Panc1 (cell line): ENCODE results near the gene CLPSL2. TPM values are rescaled to one million over a fixed set of nuclear protein-coding genes. Genes with fewer than 3 reads are reported as not detected.

ENCODE experiments used
- ATAC-seq: fragments of 200-7000 bp; cut with Tn5 transposase; 2 replicates; pipeline ENCODE4 v1.9.1; 2020; ENCODE audit warnings: mild to moderate bottlenecking, moderate library complexity
- BruUV-seq: library from RNA; stranded (reverse); fragments of 400-500 nt; replicated peaks from 2 replicates; lab custom pipeline; 2021; lab: Mats Ljungman, UMichigan
- CTCF ChIA-PET: fragments of 300-600 bp; sonication (Branson Sonifier 250); formaldehyde crosslinking; loops from one replicate; lab custom pipeline; 2022; ENCODE audit warnings: antibody characterized with exemption; lab: Charles Lee
- POLR2A ChIA-PET: fragments of 300-600 bp; sonication (Branson Sonifier 250); formaldehyde crosslinking; loops from one replicate; lab custom pipeline; 2022; ENCODE audit warnings: antibody characterized with exemption; lab: Charles Lee
- DNase-seq: peaks from one replicate; pipeline ENCODE4 v3.0.0-alpha.2; 2010; ENCODE audit warnings: low read depth, low spot score
- H3K27ac ChIP-seq: 2 replicates; pipeline ENCODE4 v1.5.1; 2011; ENCODE audit warnings: mild to moderate bottlenecking, low read length, inconsistent platforms
- H3K27me3 ChIP-seq: fragments of 200-500 bp; sonication (Bioruptor generic); 2 replicates; pipeline ENCODE4 v1.6.0; 2014; ENCODE audit warnings: low read length, inconsistent platforms; ENCODE audit not compliant: control insufficient read depth, insufficient read depth
- H3K36me3 ChIP-seq: fragments of 200-500 bp; sonication (Bioruptor generic); 2 replicates; pipeline ENCODE4 v1.5.1; 2014; ENCODE audit warnings: inconsistent platforms, mild to moderate bottlenecking, low read length, moderate library complexity; ENCODE audit not compliant: control insufficient read depth, insufficient read depth
- H3K4me1 ChIP-seq: 2 replicates; pipeline ENCODE4 v1.5.1; 2011; ENCODE audit warnings: inconsistent platforms, mild to moderate bottlenecking, low read length, moderate library complexity; ENCODE audit not compliant: control insufficient read depth, insufficient read depth
- H3K4me3 ChIP-seq, 2 experiments: 2 replicates each; pipeline ENCODE4 v1.5.1; 2011 to 2012; ENCODE audit warnings: low read depth in 2 of 2, low read length in 2 of 2, mild to moderate bottlenecking in 2 of 2, inconsistent platforms in 1 of 2, moderate library complexity in 1 of 2
- H3K9me3 ChIP-seq: fragments of 200-500 bp; sonication (Bioruptor generic); 2 replicates; pipeline ENCODE4 v1.5.1; 2014; ENCODE audit warnings: low read depth, mild to moderate bottlenecking, inconsistent platforms, low read length, moderate library complexity; ENCODE audit not compliant: control insufficient read depth, insufficient read depth
- POLR2AphosphoS5 ChIP-seq: IDR thresholded peaks from 2 replicates; pipeline ENCODE4 v1.6.1; 2012; ENCODE audit warnings: mild to moderate bottlenecking, low read depth, low read length, moderate library complexity
- SIN3A ChIP-seq: IDR thresholded peaks from 2 replicates; pipeline ENCODE4 v1.6.1; 2012; ENCODE audit warnings: low read depth, mild to moderate bottlenecking, low read length, moderate library complexity, borderline replicate concordance; ENCODE audit not compliant: insufficient read depth
- TCF7L2 ChIP-seq: IDR thresholded peaks from 2 replicates; pipeline ENCODE4 v1.6.1; 2011; ENCODE audit warnings: mild to moderate bottlenecking, low read depth, low read length, inconsistent platforms
- in situ Hi-C: cut with HindIII; loops from 2 replicates; pipeline ENCODE4 v1.10.0; 2016; ENCODE audit warnings: low sequenced_read_pairs, low pct_unique_long_range_greater_than_20kb
- intact Hi-C: fragments of 100-400 bp; cut with micrococcal nuclease; formaldehyde crosslinking; loops from one replicate; pipeline ENCODE4 v1.10.0; 2022; ENCODE audit not compliant: unreplicated experiment
- total RNA-seq: library from RNA; stranded (reverse); gene quantifications from one replicate; pipeline ENCODE4 v1.2.1, GENCODE V29; 2021; ENCODE audit not compliant: unreplicated experiment
- TF ChIP-seq, protein P1 (sequence below): fragments of 450-650 bp; IDR thresholded peaks from 2 replicates; pipeline ENCODE4 v1.5.1; 2017; ENCODE audit warnings: mild to moderate bottlenecking
- TF ChIP-seq, protein P2 (sequence below), 2 experiments: IDR thresholded peaks; 2 replicates each; pipeline ENCODE4 v1.6.1; 2011 to 2012; ENCODE audit warnings: low read depth in 2 of 2, control low read depth in 1 of 2, low read length in 1 of 2, mild to moderate bottlenecking in 1 of 2, moderate library complexity in 1 of 2; ENCODE audit not compliant: insufficient read depth in 1 of 2

The CLPSL2 gene
- total RNA-seq, 1 experiment from 2014 or later, result 0.57 TPM

GRCh38 chr6:35808688-35809087 lies 32.3 kb downstream of the CLPSL2 start:
- ATAC-seq, result no peak
- POLR2A ChIA-PET, result no interaction called here
- Histone ChIP-seq H3K27ac (no peak overlapping the region), H3K36me3 (no peaks in the 10 kb centered on the region), H3K4me3 (no peak overlapping the region), H3K27me3 (peaks cover 3% of the 10 kb centered on the region; the same call in 1 of the 2 replicates), H3K9me3 (no peaks in the 10 kb centered on the region), H3K4me1 (peaks cover 5% of the 10 kb centered on the region; the same call in 1 of the 2 replicates)
- no TSS peak for BruUV-seq
- intact Hi-C loops, result no loop called here
- TF ChIP-seq, protein P1, sequence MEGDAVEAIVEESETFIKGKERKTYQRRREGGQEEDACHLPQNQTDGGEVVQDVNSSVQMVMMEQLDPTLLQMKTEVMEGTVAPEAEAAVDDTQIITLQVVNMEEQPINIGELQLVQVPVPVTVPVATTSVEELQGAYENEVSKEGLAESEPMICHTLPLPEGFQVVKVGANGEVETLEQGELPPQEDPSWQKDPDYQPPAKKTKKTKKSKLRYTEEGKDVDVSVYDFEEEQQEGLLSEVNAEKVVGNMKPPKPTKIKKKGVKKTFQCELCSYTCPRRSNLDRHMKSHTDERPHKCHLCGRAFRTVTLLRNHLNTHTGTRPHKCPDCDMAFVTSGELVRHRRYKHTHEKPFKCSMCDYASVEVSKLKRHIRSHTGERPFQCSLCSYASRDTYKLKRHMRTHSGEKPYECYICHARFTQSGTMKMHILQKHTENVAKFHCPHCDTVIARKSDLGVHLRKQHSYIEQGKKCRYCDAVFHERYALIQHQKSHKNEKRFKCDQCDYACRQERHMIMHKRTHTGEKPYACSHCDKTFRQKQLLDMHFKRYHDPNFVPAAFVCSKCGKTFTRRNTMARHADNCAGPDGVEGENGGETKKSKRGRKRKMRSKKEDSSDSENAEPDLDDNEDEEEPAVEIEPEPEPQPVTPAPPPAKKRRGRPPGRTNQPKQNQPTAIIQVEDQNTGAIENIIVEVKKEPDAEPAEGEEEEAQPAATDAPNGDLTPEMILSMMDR, result no peak
- no peak for TF ChIP-seq POLR2AphosphoS5
- TF ChIP-seq, protein P2, sequence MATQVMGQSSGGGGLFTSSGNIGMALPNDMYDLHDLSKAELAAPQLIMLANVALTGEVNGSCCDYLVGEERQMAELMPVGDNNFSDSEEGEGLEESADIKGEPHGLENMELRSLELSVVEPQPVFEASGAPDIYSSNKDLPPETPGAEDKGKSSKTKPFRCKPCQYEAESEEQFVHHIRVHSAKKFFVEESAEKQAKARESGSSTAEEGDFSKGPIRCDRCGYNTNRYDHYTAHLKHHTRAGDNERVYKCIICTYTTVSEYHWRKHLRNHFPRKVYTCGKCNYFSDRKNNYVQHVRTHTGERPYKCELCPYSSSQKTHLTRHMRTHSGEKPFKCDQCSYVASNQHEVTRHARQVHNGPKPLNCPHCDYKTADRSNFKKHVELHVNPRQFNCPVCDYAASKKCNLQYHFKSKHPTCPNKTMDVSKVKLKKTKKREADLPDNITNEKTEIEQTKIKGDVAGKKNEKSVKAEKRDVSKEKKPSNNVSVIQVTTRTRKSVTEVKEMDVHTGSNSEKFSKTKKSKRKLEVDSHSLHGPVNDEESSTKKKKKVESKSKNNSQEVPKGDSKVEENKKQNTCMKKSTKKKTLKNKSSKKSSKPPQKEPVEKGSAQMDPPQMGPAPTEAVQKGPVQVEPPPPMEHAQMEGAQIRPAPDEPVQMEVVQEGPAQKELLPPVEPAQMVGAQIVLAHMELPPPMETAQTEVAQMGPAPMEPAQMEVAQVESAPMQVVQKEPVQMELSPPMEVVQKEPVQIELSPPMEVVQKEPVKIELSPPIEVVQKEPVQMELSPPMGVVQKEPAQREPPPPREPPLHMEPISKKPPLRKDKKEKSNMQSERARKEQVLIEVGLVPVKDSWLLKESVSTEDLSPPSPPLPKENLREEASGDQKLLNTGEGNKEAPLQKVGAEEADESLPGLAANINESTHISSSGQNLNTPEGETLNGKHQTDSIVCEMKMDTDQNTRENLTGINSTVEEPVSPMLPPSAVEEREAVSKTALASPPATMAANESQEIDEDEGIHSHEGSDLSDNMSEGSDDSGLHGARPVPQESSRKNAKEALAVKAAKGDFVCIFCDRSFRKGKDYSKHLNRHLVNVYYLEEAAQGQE (IDR thresholded peaks at IDR 0.05; ENCODE audit: insufficient read depth in 1 of 2, low read depth in 2 of 2, low read length in 1 of 2), result no peak
- TF ChIP-seq SIN3A, result no peak
- no peak for TF ChIP-seq TCF7L2
- DNase-seq, result no peak
- in situ Hi-C loops, result no loop called here
- CTCF ChIA-PET, result interaction anchor here (0.6 kb wide), 1 partner anchor 435 kb away, joined by 5 read pairs; no protein-coding TSS in a partner anchor

DNA sequence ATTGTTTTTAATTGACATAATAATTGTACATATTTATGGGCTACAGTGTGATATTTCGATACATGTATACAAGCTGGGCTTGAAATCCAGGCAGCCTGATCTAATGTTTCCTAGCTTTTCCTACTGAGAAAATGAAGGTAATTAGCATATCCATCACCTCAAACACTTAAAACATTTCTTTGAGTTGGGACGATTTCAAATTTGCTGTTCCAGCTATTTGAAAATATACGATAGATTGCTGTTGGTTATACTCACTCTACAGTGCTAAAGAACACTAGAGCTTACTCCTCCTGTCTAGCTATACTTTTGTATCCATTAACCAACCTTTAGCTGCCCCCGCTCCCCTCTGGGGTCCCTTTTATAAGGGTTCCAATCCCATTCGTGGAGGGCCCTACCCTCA lies 33.4 kb downstream of the CLPSL2 start:
- no peaks in the 10 kb centered on the region for H3K36me3 ChIP-seq
- no peak for ATAC-seq
- ChIA-PET POLR2A (interaction anchor here (0.5 kb wide), 1 partner anchor 15 kb away, joined by 4 read pairs; no protein-coding TSS in a partner anchor), CTCF (no interaction called here)
- in situ Hi-C loops (no loop called here), intact Hi-C loops (no loop called here)
- H3K9me3 ChIP-seq, result no peaks in the 10 kb centered on the region
- no peak overlapping the region for H3K4me3 ChIP-seq
- peaks cover 5% of the 10 kb centered on the region; the same call in 1 of the 2 replicates for H3K4me1 ChIP-seq
- DNase-seq, result no peak
- TF ChIP-seq, protein P1, result no peak
- TF ChIP-seq POLR2AphosphoS5 (no peak), SIN3A (no peak), TCF7L2 (no peak)
- TF ChIP-seq, protein P2 (IDR thresholded peaks at IDR 0.05; ENCODE audit: insufficient read depth in 1 of 2, low read depth in 2 of 2, low read length in 1 of 2), result no peak
- no peak overlapping the region for H3K27ac ChIP-seq
- H3K27me3 ChIP-seq, result peaks cover 3% of the 10 kb centered on the region; the same call in 1 of the 2 replicates
- no TSS peak for BruUV-seq
